ENCODE results near the gene SELENBP1.

Gene SELENBP1

DNA sequence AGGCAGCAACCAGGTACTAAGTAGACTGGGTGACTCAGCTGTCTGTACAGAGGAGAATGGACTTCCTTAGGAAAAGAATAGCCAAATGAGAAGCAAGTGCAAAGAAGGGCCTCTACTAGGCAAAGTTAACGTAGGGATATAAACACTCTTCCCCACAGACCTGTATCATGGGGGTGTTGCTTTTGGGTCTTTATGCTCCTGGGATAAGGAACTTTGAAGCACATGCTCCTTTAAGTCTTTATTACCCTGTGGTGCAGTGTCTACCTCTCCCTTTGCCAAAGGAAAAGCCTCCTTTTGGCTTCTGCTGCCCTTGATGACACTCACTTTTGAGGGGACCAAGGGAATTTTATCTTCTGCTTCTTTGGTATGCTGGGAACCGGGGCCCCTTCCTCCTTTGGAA is 30.5 kb downstream of the SELENBP1 start:
- TF ChIP-seq NFIC (IDR thresholded peaks at IDR 0.05) (no peak), YY1 (IDR thresholded peaks at IDR 0.05; ENCODE audit: low read depth) (no peak), CREB1 (IDR thresholded peaks at IDR 0.05; ENCODE audit: low read depth) (no peak), CEBPB (IDR thresholded peaks at IDR 0.05) (no peak), FOXM1 (IDR thresholded peaks at IDR 0.05; ENCODE audit: borderline replicate concordance, low read depth) (no peak), ZBTB7A (IDR thresholded peaks at IDR 0.05; ENCODE audit: low read depth) (no peak), RAD21 (IDR thresholded peaks at IDR 0.05; ENCODE audit: low read depth) (no peak), EGR1 (IDR thresholded peaks at IDR 0.05) (no peak)

DNA sequence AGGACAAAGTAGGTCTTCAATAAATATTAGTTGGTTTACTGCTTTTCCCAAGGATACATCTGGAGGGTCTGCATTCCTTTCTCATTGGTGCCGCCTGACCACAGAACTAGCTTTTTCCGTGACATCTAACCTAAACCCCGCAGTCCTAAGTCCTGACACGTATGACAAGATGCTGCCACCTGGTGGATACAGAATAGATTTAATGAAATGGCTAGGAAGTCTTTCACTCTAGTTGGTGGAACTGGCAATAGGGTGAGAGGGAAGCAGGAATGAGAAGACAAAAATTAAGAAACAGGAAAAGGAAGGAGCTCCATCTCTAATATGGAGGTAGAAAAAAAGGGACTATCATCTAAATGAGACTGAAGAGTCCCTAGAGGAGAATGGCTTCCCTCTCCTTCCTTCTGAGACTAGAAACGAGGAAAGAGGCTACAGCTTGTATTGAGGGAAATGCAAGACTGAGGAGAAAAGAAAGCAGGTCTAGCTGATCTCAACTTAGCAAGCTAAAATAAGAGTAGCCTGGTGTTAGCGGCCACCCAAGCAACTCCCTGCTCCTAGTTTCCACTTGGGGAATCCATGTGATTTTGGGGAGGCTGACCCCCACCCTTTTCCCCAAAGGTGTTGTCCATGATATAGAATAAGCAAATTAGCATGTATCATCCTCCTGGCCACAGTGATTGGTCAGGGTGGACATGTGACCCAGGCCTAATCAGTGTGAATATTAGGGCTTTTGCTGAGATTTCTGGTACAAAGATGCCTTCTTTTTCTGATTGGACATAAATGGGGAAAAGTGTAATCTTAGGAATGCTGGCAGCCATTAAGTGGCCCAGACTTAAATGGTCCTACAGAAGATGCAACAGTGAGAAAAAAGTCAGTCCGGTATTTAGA is 31.4 kb downstream of the SELENBP1 start:
- TF ChIP-seq TEAD4 (IDR thresholded peaks at IDR 0.05) (no peak), YY1 (IDR thresholded peaks at IDR 0.05; ENCODE audit: low read depth) (no peak), RAD21 (IDR thresholded peaks at IDR 0.05; ENCODE audit: low read depth) (peak; percentile 84), NFIC (IDR thresholded peaks at IDR 0.05) (no peak), MAX (IDR thresholded peaks at IDR 0.05) (no peak), TCF12 (IDR thresholded peaks at IDR 0.05; ENCODE audit: low read depth) (no peak), TAF1 (IDR thresholded peaks at IDR 0.05; ENCODE audit: low read depth) (no peak), EP300 (IDR thresholded peaks at IDR 0.05; ENCODE audit: borderline replicate concordance) (no peak), REST (IDR thresholded peaks at IDR 0.05; ENCODE audit: low read depth) (no peak), FOXM1 (IDR thresholded peaks at IDR 0.05; ENCODE audit: borderline replicate concordance, low read depth) (no peak), EGR1 (IDR thresholded peaks at IDR 0.05) (no peak), CREB1 (IDR thresholded peaks at IDR 0.05; ENCODE audit: low read depth) (no peak)
- TF ChIP-seq, protein P1, sequence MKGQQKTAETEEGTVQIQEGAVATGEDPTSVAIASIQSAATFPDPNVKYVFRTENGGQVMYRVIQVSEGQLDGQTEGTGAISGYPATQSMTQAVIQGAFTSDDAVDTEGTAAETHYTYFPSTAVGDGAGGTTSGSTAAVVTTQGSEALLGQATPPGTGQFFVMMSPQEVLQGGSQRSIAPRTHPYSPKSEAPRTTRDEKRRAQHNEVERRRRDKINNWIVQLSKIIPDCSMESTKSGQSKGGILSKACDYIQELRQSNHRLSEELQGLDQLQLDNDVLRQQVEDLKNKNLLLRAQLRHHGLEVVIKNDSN (IDR thresholded peaks at IDR 0.05): peak; percentile 88

- TF ChIP-seq RAD21 (IDR thresholded peaks at IDR 0.05; ENCODE audit: low read depth): no peak
- no peak for TF ChIP-seq TEAD4 (IDR thresholded peaks at IDR 0.05)
- TF ChIP-seq ZBTB7A (IDR thresholded peaks at IDR 0.05; ENCODE audit: low read depth): no peak
- TF ChIP-seq EP300 (IDR thresholded peaks at IDR 0.05; ENCODE audit: borderline replicate concordance): no peak
- TF ChIP-seq YY1 (IDR thresholded peaks at IDR 0.05; ENCODE audit: low read depth): no peak
- TF ChIP-seq TCF12 (IDR thresholded peaks at IDR 0.05; ENCODE audit: low read depth): no peak
- no peak for TF ChIP-seq MAX (IDR thresholded peaks at IDR 0.05)
- no peak for TF ChIP-seq CEBPB (IDR thresholded peaks at IDR 0.05)
- no peak for TF ChIP-seq REST (IDR thresholded peaks at IDR 0.05; ENCODE audit: low read depth)
- TF ChIP-seq EGR1 (IDR thresholded peaks at IDR 0.05): no peak
- TF ChIP-seq FOXM1 (IDR thresholded peaks at IDR 0.05; ENCODE audit: borderline replicate concordance, low read depth): no peak
- TF ChIP-seq TAF1 (IDR thresholded peaks at IDR 0.05; ENCODE audit: low read depth): no peak
- TF ChIP-seq, protein P1 (IDR thresholded peaks at IDR 0.05): no peak
These were observed 35.9 kb downstream of the SELENBP1 start for GRCh38 chr1:151336556-151336955.

- no peak for TF ChIP-seq YY1 (IDR thresholded peaks at IDR 0.05; ENCODE audit: low read depth)
- no peak for TF ChIP-seq CEBPB (IDR thresholded peaks at IDR 0.05)
- no peak for TF ChIP-seq TEAD4 (IDR thresholded peaks at IDR 0.05)
- TF ChIP-seq EGR1 (IDR thresholded peaks at IDR 0.05): no peak
- TF ChIP-seq RAD21 (IDR thresholded peaks at IDR 0.05; ENCODE audit: low read depth): no peak
- TF ChIP-seq TAF1 (IDR thresholded peaks at IDR 0.05; ENCODE audit: low read depth): no peak
- no peak for TF ChIP-seq ZBTB7A (IDR thresholded peaks at IDR 0.05; ENCODE audit: low read depth)
- no peak for TF ChIP-seq EP300 (IDR thresholded peaks at IDR 0.05; ENCODE audit: borderline replicate concordance)
- TF ChIP-seq NFIC (IDR thresholded peaks at IDR 0.05): no peak
- no peak for TF ChIP-seq REST (IDR thresholded peaks at IDR 0.05; ENCODE audit: low read depth)
- TF ChIP-seq FOXM1 (IDR thresholded peaks at IDR 0.05; ENCODE audit: borderline replicate concordance, low read depth): no peak
- no peak for TF ChIP-seq TCF12 (IDR thresholded peaks at IDR 0.05; ENCODE audit: low read depth)
- no peak for TF ChIP-seq CREB1 (IDR thresholded peaks at IDR 0.05; ENCODE audit: low read depth)
These were observed 37.7 kb downstream of the SELENBP1 start for GRCh38 chr1:151334822-151335221.
